Esophagus muscularis mucosa (tissue), 4 donors: ENCODE measurements around the gene AFAP1. TPM values are rescaled to one million over a fixed set of nuclear protein-coding genes. Genes with fewer than 3 reads are reported as not detected.

Experiments
- DNase-seq: peaks from one replicate; pipeline ENCODE4 v3.0.0-alpha.2; 2017; ENCODE audit errors: extremely low spot score
- H3K27ac ChIP-seq, 4 donors: fragments of 200-600 bp; sonication (generic); replicated peaks in 1 of 4; 1 replicate in 3 of 4; 2 replicates in 1 of 4; pipeline ENCODE4 v1.5.1; 2016 to 2019; ENCODE audit warnings: mild to moderate bottlenecking in 1 of 4
- H3K27me3 ChIP-seq, 4 donors: fragments of 200-600 bp; sonication (generic); one replicate each; pipeline versions ENCODE4 v1.5.1 to v1.6.0; 2016 to 2019
- H3K36me3 ChIP-seq, 4 donors: fragments of 200-600 bp; sonication (generic); one replicate each; pipeline ENCODE4 v1.5.1; 2016 to 2019
- H3K4me1 ChIP-seq, 4 donors: fragments of 200-600 bp; sonication (generic); one replicate each; pipeline ENCODE4 v1.5.1; 2016 to 2019
- H3K4me3 ChIP-seq, 4 donors: fragments of 200-600 bp; sonication (generic); 1 replicate in 2 of 4; 2 replicates in 2 of 4; pipeline ENCODE4 v1.5.1; 2016 to 2019; ENCODE audit warnings: mild to moderate bottlenecking in 4 of 4, moderate library complexity in 1 of 4
- H3K9me3 ChIP-seq, 4 donors: fragments of 200-600 bp; sonication (generic); 1 replicate in 3 of 4; 2 replicates in 1 of 4; pipeline ENCODE4 v1.5.1; 2016 to 2019
- CTCF ChIP-seq, 3 experiments: fragments of 200-600 bp in 2 of 3; fragments of 450-650 bp in 1 of 3; sonication (generic) in 2 of 3; IDR thresholded peaks; one replicate each; pipeline ENCODE4 v1.5.1; 2017 to 2019; ENCODE audit warnings: antibody characterized with exemption in 3 of 3, mild to moderate bottlenecking in 2 of 3, moderate library complexity in 1 of 3
- EP300 ChIP-seq: sonication (generic); formaldehyde crosslinking; IDR thresholded peaks from one replicate; pipeline ENCODE4 v1.6.1; 2017; ENCODE audit warnings: antibody characterized with exemption
- POLR2A ChIP-seq: fragments of 450-650 bp; IDR thresholded peaks from one replicate; pipeline ENCODE4 v1.6.1; 2017; ENCODE audit warnings: antibody characterized with exemption, moderate library complexity, mild to moderate bottlenecking, low read depth
- POLR2AphosphoS5 ChIP-seq, 2 donors: sonication (generic); formaldehyde crosslinking; IDR thresholded peaks; one replicate each; pipeline ENCODE4 v1.6.1; 2017; ENCODE audit warnings: antibody characterized with exemption in 2 of 2
- WGBS: methylation state at CpG from one replicate; pipeline ENCODE4 v1.1.5; 2018; 5-methylcytosine and 5-hydroxymethylcytosine counted together
- intact Hi-C: fragments of 100-400 bp; cut with DNase I; formaldehyde crosslinking; loops from one replicate; pipeline ENCODE4 v1.15.1; 2023
- total RNA-seq, 4 donors: library from RNA; depleted of rRNA; stranded (reverse); fragments of >200 nt; gene quantifications; one replicate each; pipeline versions ENCODE4 v1.1.0 to v1.2.1, GENCODE V29; 2016

Gene AFAP1
- total RNA-seq, 4 donors from 2014 or later = 37.8 to 71.3 (median 50.9) TPM

- Histone ChIP-seq H3K36me3 (peaks cover 0 to 24% (median 9%) of the 10 kb centered on the region in 4 donors), H3K9me3 (no peaks in the 10 kb centered on the region), H3K27ac (no peak overlapping the region), H3K4me3 (no peak overlapping the region), H3K27me3 (no peaks in the 10 kb centered on the region), H3K4me1 (peaks cover 11 to 40% (median 34%) of the 10 kb centered on the region in 4 donors)
- intact Hi-C loops = no loop called here
- TF ChIP-seq CTCF (IDR thresholded peaks at IDR 0.05) = no peak
- no peak for TF ChIP-seq EP300
- no peak for DNase-seq
- 83% methylated on average over 4 of the region's 14 CpGs for WGBS
These were observed 183.6 kb downstream of the AFAP1 start for GRCh38 chr4:7756071-7756470.

DNA sequence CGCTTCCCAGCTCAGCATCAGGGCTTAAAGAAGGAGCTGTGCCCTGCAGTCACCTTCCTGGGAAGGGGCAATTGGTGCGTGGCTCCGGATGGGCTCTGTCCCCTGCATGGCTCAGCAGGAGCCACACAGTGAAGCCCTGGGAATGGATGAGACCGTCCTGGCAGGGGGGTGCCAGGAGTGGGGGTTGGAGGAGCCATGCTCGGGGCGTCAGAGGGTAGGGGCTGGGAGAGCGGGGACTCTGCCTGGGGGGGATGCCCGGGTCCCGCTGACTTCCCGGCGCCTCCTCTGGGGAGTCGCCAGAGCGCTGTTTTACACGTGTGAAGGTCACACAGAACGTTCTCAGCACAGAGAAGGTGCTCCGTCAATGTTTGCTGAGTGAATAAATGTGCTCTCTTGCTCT, 184.1 kb downstream of the AFAP1 start:
- no peaks in the 10 kb centered on the region for H3K9me3 ChIP-seq
- no peak for TF ChIP-seq POLR2A
- no peak for TF ChIP-seq EP300
- no peak for TF ChIP-seq CTCF (IDR thresholded peaks at IDR 0.05)
- no peak for TF ChIP-seq POLR2AphosphoS5 (IDR thresholded peaks at IDR 0.05)
- no peak for DNase-seq
- H3K27me3 ChIP-seq = no peaks in the 10 kb centered on the region
- intact Hi-C loops = no loop called here
- 91% methylated on average over 16 of the region's 16 CpGs for WGBS
- H3K4me3 ChIP-seq = no peak overlapping the region
- H3K36me3 ChIP-seq = peaks cover 0 to 19% (median 7%) of the 10 kb centered on the region in 4 donors
- peaks cover 11 to 39% (median 35%) of the 10 kb centered on the region in 4 donors for H3K4me1 ChIP-seq
- H3K27ac ChIP-seq = no peak overlapping the region

- peaks cover 0 to 10% (median 4%) of the 10 kb centered on the region in 4 donors for H3K36me3 ChIP-seq
- H3K9me3 ChIP-seq = no peaks in the 10 kb centered on the region
- H3K27me3 ChIP-seq = no peaks in the 10 kb centered on the region
- intact Hi-C loops = no loop called here
- no peak for DNase-seq
- 86% methylated on average over 19 of the region's 21 CpGs for WGBS
- no peak overlapping the region for H3K4me3 ChIP-seq
- no peak overlapping the region for H3K27ac ChIP-seq
- TF ChIP-seq EP300 (no peak), CTCF (IDR thresholded peaks at IDR 0.05) (no peak), POLR2AphosphoS5 (IDR thresholded peaks at IDR 0.05) (no peak), POLR2A (no peak)
- H3K4me1 ChIP-seq = peaks cover 11 to 38% (median 30%) of the 10 kb centered on the region in 4 donors
These were observed 184.9 kb downstream of the AFAP1 start for GRCh38 chr4:7754565-7755262.

DNA sequence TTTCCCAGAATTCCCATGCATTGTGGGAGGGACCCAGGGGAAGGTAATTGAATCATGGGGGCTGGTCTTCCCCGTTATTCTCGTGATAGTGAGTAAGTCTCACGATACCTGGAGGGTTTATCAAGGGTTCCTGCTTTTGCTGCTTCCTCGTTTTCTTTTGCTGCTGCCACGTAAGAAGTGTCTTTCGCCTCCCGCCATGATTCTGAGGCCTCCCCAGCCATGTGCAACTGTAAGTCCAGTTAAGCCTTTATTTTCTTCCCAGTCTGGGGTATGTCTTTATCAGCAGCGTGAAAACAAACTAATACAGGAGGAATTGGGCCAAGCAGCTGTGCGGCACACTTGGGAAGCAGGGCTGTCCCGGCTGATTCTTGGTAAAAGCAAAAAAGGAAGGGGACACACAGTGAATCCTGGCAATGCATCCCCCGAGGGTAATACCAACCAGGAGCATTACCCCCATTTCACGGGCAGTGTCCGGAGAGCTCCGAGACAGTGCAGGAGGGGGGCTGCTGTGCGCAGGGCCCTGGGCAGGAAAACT, 185.7 kb downstream of the AFAP1 start:
- Histone ChIP-seq H3K27ac (peak overlapping the region in 1 of 4 donors; percentile 18), H3K9me3 (no peaks in the 10 kb centered on the region), H3K36me3 (peaks cover 0 to 9% (median 3%) of the 10 kb centered on the region in 4 donors), H3K4me3 (no peak overlapping the region), H3K4me1 (peaks cover 11 to 39% (median 25%) of the 10 kb centered on the region in 4 donors), H3K27me3 (no peaks in the 10 kb centered on the region)
- no peak for TF ChIP-seq POLR2AphosphoS5 (IDR thresholded peaks at IDR 0.05)
- TF ChIP-seq CTCF (IDR thresholded peaks at IDR 0.05) = no peak
- no peak for TF ChIP-seq POLR2A
- no peak for TF ChIP-seq EP300
- 91% methylated on average over 15 of the region's 15 CpGs for WGBS
- intact Hi-C loops = no loop called here
- DNase-seq = no peak
